H9 (cell line): Measurements from ENCODE around the gene KRTAP12-3. TPM values are rescaled to one million over a fixed set of nuclear protein-coding genes. Genes with fewer than 3 reads are reported as not detected.
A peak's percentile ranks its signal among the peaks of the same experiment; 100 is the strongest.

ENCODE experiments used
- DNase-seq: peaks from one replicate; pipeline ENCODE4 v3.0.0-alpha.2; 2017
- H2AFZ ChIP-seq: one replicate; pipeline ENCODE4 v1.6.1; 2013; ENCODE audit warnings: mild to moderate bottlenecking, low read length, control low read depth, moderate library complexity
- H2AK5ac ChIP-seq: 2 replicates; pipeline ENCODE4 v1.6.1; 2013; ENCODE audit warnings: low read length, control low read depth, mixed read lengths; ENCODE audit not compliant: insufficient read length
- H2BK120ac ChIP-seq: one replicate; pipeline ENCODE4 v1.6.1; 2013; ENCODE audit warnings: low read depth, mild to moderate bottlenecking, low read length, control low read depth, inconsistent platforms; ENCODE audit not compliant: poor library complexity, severe bottlenecking
- H2BK12ac ChIP-seq: 2 replicates; pipeline ENCODE4 v1.6.1; 2013; ENCODE audit warnings: low read length, control low read depth, mixed read lengths, low read depth; ENCODE audit not compliant: insufficient read length
- H2BK15ac ChIP-seq: 2 replicates; pipeline ENCODE4 v1.6.1; 2013; ENCODE audit warnings: low read depth, low read length, control low read depth
- H2BK20ac ChIP-seq: one replicate; pipeline ENCODE4 v1.6.1; 2013; ENCODE audit warnings: low read depth, mild to moderate bottlenecking, low read length, control low read depth, inconsistent platforms; ENCODE audit not compliant: poor library complexity, severe bottlenecking
- H2BK5ac ChIP-seq: 2 replicates; pipeline ENCODE4 v1.6.1; 2013; ENCODE audit warnings: low read length, control low read depth, mixed read lengths; ENCODE audit not compliant: insufficient read length
- H3K14ac ChIP-seq: 2 replicates; pipeline ENCODE4 v1.6.1; 2013; ENCODE audit warnings: low read length, control low read depth; ENCODE audit not compliant: insufficient read depth
- H3K18ac ChIP-seq: 2 replicates; pipeline ENCODE4 v1.6.1; 2013; ENCODE audit warnings: low read depth, mild to moderate bottlenecking, mixed read lengths, low read length, control low read depth; ENCODE audit not compliant: insufficient read length
- H3K23ac ChIP-seq: 2 replicates; pipeline ENCODE4 v1.6.1; 2013; ENCODE audit warnings: low read length, control low read depth, mixed read lengths, low read depth; ENCODE audit not compliant: insufficient read length
- H3K23me2 ChIP-seq: 2 replicates; pipeline ENCODE4 v1.6.1; 2013; ENCODE audit warnings: low read depth, mild to moderate bottlenecking, mixed read lengths, low read length, control low read depth; ENCODE audit not compliant: insufficient read length, poor library complexity, severe bottlenecking
- H3K27ac ChIP-seq: 2 replicates; pipeline ENCODE4 v1.5.1; 2013; ENCODE audit warnings: low read length, control low read depth, mixed read lengths, low read depth; ENCODE audit not compliant: insufficient read length
- H3K27me3 ChIP-seq: 2 replicates; pipeline ENCODE4 v1.6.1; 2013; ENCODE audit warnings: low read length, control low read depth, inconsistent platforms; ENCODE audit not compliant: insufficient read depth
- H3K4ac ChIP-seq: 2 replicates; pipeline ENCODE4 v1.6.1; 2013; ENCODE audit warnings: low read depth, mild to moderate bottlenecking, control low read depth, inconsistent platforms, low read length, moderate library complexity
- H3K4me1 ChIP-seq: 2 replicates; pipeline ENCODE4 v1.6.1; 2013; ENCODE audit warnings: low read length, control low read depth, inconsistent platforms; ENCODE audit not compliant: insufficient read depth
- H3K4me2 ChIP-seq: 2 replicates; pipeline ENCODE4 v1.6.1; 2013; ENCODE audit warnings: low read length, control low read depth, mixed read lengths; ENCODE audit not compliant: insufficient read length, insufficient read depth
- H3K56ac ChIP-seq: 2 replicates; pipeline ENCODE4 v1.6.1; 2013; ENCODE audit warnings: low read depth, mild to moderate bottlenecking, mixed read lengths, low read length, control low read depth; ENCODE audit not compliant: insufficient read length
- H3K79me1 ChIP-seq: 2 replicates; pipeline ENCODE4 v1.6.1; 2013; ENCODE audit warnings: low read depth, mild to moderate bottlenecking, moderate library complexity, low read length, control low read depth, inconsistent platforms; ENCODE audit not compliant: insufficient read depth, poor library complexity, severe bottlenecking
- H3K79me2 ChIP-seq: 2 replicates; pipeline ENCODE4 v1.6.1; 2013; ENCODE audit warnings: low read length, control low read depth, inconsistent platforms; ENCODE audit not compliant: insufficient read depth
- H3K9ac ChIP-seq: 2 replicates; pipeline ENCODE4 v1.6.1; 2013; ENCODE audit warnings: low read length, control low read depth, mixed read lengths; ENCODE audit not compliant: insufficient read length; ENCODE audit errors: extremely low read depth
- H3K9me3 ChIP-seq: one replicate; pipeline ENCODE4 v1.6.1; 2013; ENCODE audit warnings: low read depth, low read length, inconsistent platforms; ENCODE audit not compliant: control insufficient read depth
- H3T11ph ChIP-seq: one replicate; pipeline ENCODE4 v1.6.1; 2013; ENCODE audit warnings: mild to moderate bottlenecking, low read length, control low read depth, inconsistent platforms
- H4K20me1 ChIP-seq: one replicate; pipeline ENCODE4 v1.6.1; 2013; ENCODE audit not compliant: control insufficient read depth, insufficient read length, insufficient read depth
- H4K5ac ChIP-seq: 2 replicates; pipeline ENCODE4 v1.6.1; 2013; ENCODE audit warnings: low read depth, mild to moderate bottlenecking, mixed read lengths, low read length, control low read depth; ENCODE audit not compliant: insufficient read length
- H4K8ac ChIP-seq: replicated peaks from 2 replicates; pipeline ENCODE4 v1.6.1; 2013; ENCODE audit warnings: low read length, control low read depth, mixed read lengths, low read depth; ENCODE audit not compliant: insufficient read length
- H4K91ac ChIP-seq: 2 replicates; pipeline ENCODE4 v1.6.1; 2013; ENCODE audit warnings: low read depth, mild to moderate bottlenecking, moderate library complexity, mixed read lengths, low read length, control low read depth; ENCODE audit not compliant: insufficient read length
- H3K27ac Mint-ChIP-seq, 3 experiments: 2 replicates in 2 of 3; 3 replicates in 1 of 3; pipeline ENCODE4 v1.8.0; 2020 to 2021; ENCODE audit warnings: mixed read lengths in 3 of 3, mild to moderate bottlenecking in 1 of 3, moderate library complexity in 1 of 3
- H3K27me3 Mint-ChIP-seq: 2 replicates; pipeline ENCODE4 v1.8.0; 2021; ENCODE audit warnings: low read depth, mild to moderate bottlenecking, moderate library complexity, mixed read lengths
- H3K36me3 Mint-ChIP-seq, 3 experiments: 2 replicates in 2 of 3; 3 replicates in 1 of 3; pipeline ENCODE4 v1.8.0; 2020 to 2021; ENCODE audit warnings: low read depth in 3 of 3, mixed read lengths in 3 of 3; ENCODE audit not compliant: insufficient read depth in 1 of 3
- H3K4me1 Mint-ChIP-seq, 2 experiments: 2 replicates each; pipeline ENCODE4 v1.8.0; 2020; ENCODE audit warnings: mixed read lengths in 2 of 2
- H3K4me3 Mint-ChIP-seq, 2 experiments: 2 replicates in 1 of 2; 3 replicates in 1 of 2; pipeline ENCODE4 v1.8.0; 2020 to 2021; ENCODE audit warnings: mild to moderate bottlenecking in 2 of 2, mixed read lengths in 2 of 2, moderate library complexity in 1 of 2
- H3K9me3 Mint-ChIP-seq, 2 experiments: 2 replicates in 1 of 2; 3 replicates in 1 of 2; pipeline ENCODE4 v1.8.0; 2020; ENCODE audit warnings: mild to moderate bottlenecking in 2 of 2, mixed read lengths in 2 of 2, moderate library complexity in 1 of 2
- CTCF ChIP-seq: fragments of 200-600 bp; sonication (generic); conservative IDR thresholded peaks from 3 replicates; pipeline ENCODE4 v1.8.0; 2021; ENCODE audit warnings: antibody characterized with exemption, mild to moderate bottlenecking
- WGBS: extraction: QIAGEN DNeasy Blood & Tissue Kit; methylation state at CpG from one replicate; pipeline ENCODE4 v1.1.7; 2013; ENCODE audit warnings: missing lambda C conversion rate, low lambda C conversion rate, mixed read lengths; ENCODE audit not compliant: insufficient read length; ENCODE audit errors: extremely low coverage; 5-methylcytosine and 5-hydroxymethylcytosine counted together
- total RNA-seq: library from RNA; stranded (reverse); gene quantifications from 2 replicates; pipeline ENCODE4 v1.2.1, GENCODE V29; 2021

Gene KRTAP12-3
- total RNA-seq, 1 experiment from 2014 or later, result not detected

- H3K9ac ChIP-seq, result no peak overlapping the region
- H3K23me2 ChIP-seq, result peaks cover 2% of the 10 kb centered on the region
- H2BK120ac ChIP-seq, result no peak overlapping the region
- DNase-seq, result no peak
- Mint-ChIP-seq H3K27ac (peak overlapping the region; percentile 53 to 88 (median 76); a peak in 5 of 7 replicates), H3K36me3 (peaks cover 11 to 20% (median 16%) of the 10 kb centered on the region in 3 experiments), H3K4me1 (peaks cover 11 to 14% of the 10 kb centered on the region in 2 experiments), H3K4me3 (peak overlapping the region in 1 of 2 experiments; percentile 36; a peak in 1 of 5 replicates), H3K27me3 (peaks cover 4% of the 10 kb centered on the region), H3K9me3 (peaks cover 22 to 27% of the 10 kb centered on the region in 2 experiments)
- H4K5ac ChIP-seq, result no peak overlapping the region
- no peaks in the 10 kb centered on the region for H3K79me1 ChIP-seq
- H2BK20ac ChIP-seq, result no peak overlapping the region
- H3K4ac ChIP-seq, result no peak overlapping the region
- H3K27me3 ChIP-seq, result no peaks in the 10 kb centered on the region
- no peak overlapping the region for H4K8ac ChIP-seq
- no peak overlapping the region for H2BK5ac ChIP-seq
- H2BK12ac ChIP-seq, result no peak overlapping the region
- H3K4me1 ChIP-seq, result no peaks in the 10 kb centered on the region
- no CpG with 5 or more reads among the region's 8 CpGs for WGBS
- H2BK15ac ChIP-seq, result no peak overlapping the region
- H3K56ac ChIP-seq, result no peak overlapping the region
- H3K79me2 ChIP-seq, result no peaks in the 10 kb centered on the region
- no peak overlapping the region for H3K18ac ChIP-seq
- H3T11ph ChIP-seq, result no peak overlapping the region
- no peak overlapping the region for H3K27ac ChIP-seq
- no peaks in the 10 kb centered on the region for H3K9me3 ChIP-seq
- no peak overlapping the region; the same call in 1 of the 2 replicates for H3K14ac ChIP-seq
- H3K4me2 ChIP-seq, result no peak overlapping the region
- no peaks in the 10 kb centered on the region for H4K20me1 ChIP-seq
- H3K23ac ChIP-seq, result no peak overlapping the region
- TF ChIP-seq CTCF, result no peak
- no peak overlapping the region for H2AK5ac ChIP-seq
- no peak overlapping the region for H4K91ac ChIP-seq
- no peak overlapping the region for H2AFZ ChIP-seq
These were observed 10.5 kb upstream of the KRTAP12-3 start for GRCh38 chr21:44647222-44647552.
